Activated T-helper 1 cell treated with anti-CD3 and anti-CD28 coated beads, Interleukin-12 subunit alpha, Interleukin-12 subunit beta, Interleukin-2, Interleukin-4 antibody, amounts not matched to agents 30 ng/mL and 10 ng/mL and 1 ng/mL, durations not matched to agents 14 hours and 24 hours and 36 hours (primary cell): Measurements from ENCODE around the gene SIGLEC11. TPM values are rescaled to one million over a fixed set of nuclear protein-coding genes. Genes with fewer than 3 reads are reported as not detected.

Source experiments
- DNase-seq: peaks from one replicate; pipeline ENCODE4 v3.0.0; 2021; ENCODE audit warnings: low spot score
- H3K27ac Mint-ChIP-seq: one replicate; pipeline ENCODE4 v1.8.0; 2021; ENCODE audit warnings: mild to moderate bottlenecking, mixed read lengths
- H3K27me3 Mint-ChIP-seq: one replicate; pipeline ENCODE4 v1.8.0; 2022; ENCODE audit warnings: mild to moderate bottlenecking, moderate library complexity, mixed read lengths; ENCODE audit not compliant: insufficient read depth
- H3K36me3 Mint-ChIP-seq: one replicate; pipeline ENCODE4 v1.8.0; 2021; ENCODE audit warnings: low read depth, mixed read lengths
- H3K4me1 Mint-ChIP-seq: one replicate; pipeline ENCODE4 v1.8.0; 2021; ENCODE audit warnings: low read depth, mixed read lengths
- H3K4me3 Mint-ChIP-seq: one replicate; pipeline ENCODE4 v1.8.0; 2021; ENCODE audit warnings: mild to moderate bottlenecking, moderate library complexity, mixed read lengths
- H3K9me3 Mint-ChIP-seq: one replicate; pipeline ENCODE4 v1.8.0; 2021; ENCODE audit warnings: mixed read lengths
- intact Hi-C: fragments of 100-400 bp; cut with micrococcal nuclease; formaldehyde crosslinking; loops from one replicate; pipeline ENCODE4 v1.15.1; 2024
- total RNA-seq: library from RNA; stranded (reverse); gene quantifications from 2 replicates; pipeline ENCODE4 v1.2.3, GENCODE V29; 2022

SIGLEC11 gene
- total RNA-seq, 1 donor from 2014 or later = not detected

- peaks cover 54% of the 10 kb centered on the region for H3K36me3 Mint-ChIP-seq
- intact Hi-C loops = no loop called here
- DNase-seq = no peak
- H3K9me3 Mint-ChIP-seq = no peaks in the 10 kb centered on the region
- H3K27me3 Mint-ChIP-seq = no peaks in the 10 kb centered on the region
- H3K4me1 Mint-ChIP-seq = peaks cover 59% of the 10 kb centered on the region
- H3K27ac Mint-ChIP-seq = peak overlapping the region; percentile 96
- peak overlapping the region; percentile 45 for H3K4me3 Mint-ChIP-seq
Observed at GRCh38 chr19:49912965-49913685, 47.8 kb downstream of the SIGLEC11 start.

- intact Hi-C loops = loop anchor here (1.0 kb wide), 3 partner anchors 14 to 34 kb away; partner anchors contain the start of genes AKT1S1, ATF5, NUP62 and TBC1D17
Observed at GRCh38 chr19:49911381-49912145, 49.4 kb downstream of the SIGLEC11 start.

GRCh38 chr19:49910179-49910578 is 50.8 kb downstream of the SIGLEC11 start:
- no peaks in the 10 kb centered on the region for H3K9me3 Mint-ChIP-seq
- H3K36me3 Mint-ChIP-seq = peaks cover 61% of the 10 kb centered on the region
- peak overlapping the region; percentile 96 for H3K27ac Mint-ChIP-seq
- peaks cover 59% of the 10 kb centered on the region for H3K4me1 Mint-ChIP-seq
- intact Hi-C loops = no loop called here
- no peak overlapping the region for H3K4me3 Mint-ChIP-seq
- H3K27me3 Mint-ChIP-seq = no peaks in the 10 kb centered on the region
- no peak for DNase-seq

More at GRCh38 chr19:49911381-49912145, 49.4 kb downstream of the SIGLEC11 start:
- no peak for DNase-seq
- peaks cover 59% of the 10 kb centered on the region for H3K36me3 Mint-ChIP-seq
- peaks cover 63% of the 10 kb centered on the region for H3K4me1 Mint-ChIP-seq
- H3K9me3 Mint-ChIP-seq = no peaks in the 10 kb centered on the region
- H3K27ac Mint-ChIP-seq = peak overlapping the region; percentile 96
- no peaks in the 10 kb centered on the region for H3K27me3 Mint-ChIP-seq
- peak overlapping the region; percentile 75 for H3K4me3 Mint-ChIP-seq

- Mint-ChIP-seq H3K27me3 (no peaks in the 10 kb centered on the region), H3K4me1 (peaks cover 58% of the 10 kb centered on the region), H3K9me3 (no peaks in the 10 kb centered on the region), H3K27ac (no peak overlapping the region), H3K4me3 (no peak overlapping the region), H3K36me3 (peaks cover 52% of the 10 kb centered on the region)
- DNase-seq = no peak
- intact Hi-C loops = no loop called here
Observed at GRCh38 chr19:49908480-49909420, 52.2 kb downstream of the SIGLEC11 start.

- DNase-seq = no peak
- Mint-ChIP-seq H3K4me1 (peaks cover 50% of the 10 kb centered on the region), H3K9me3 (no peaks in the 10 kb centered on the region), H3K27ac (peak overlapping the region; percentile 61), H3K4me3 (no peak overlapping the region), H3K27me3 (no peaks in the 10 kb centered on the region), H3K36me3 (peaks cover 44% of the 10 kb centered on the region)
- intact Hi-C loops = no loop called here
Observed at GRCh38 chr19:49907745-49908446, 53.1 kb downstream of the SIGLEC11 start.

- Mint-ChIP-seq H3K9me3 (no peaks in the 10 kb centered on the region), H3K27me3 (no peaks in the 10 kb centered on the region), H3K27ac (peak overlapping the region; percentile 61), H3K36me3 (peaks cover 39% of the 10 kb centered on the region), H3K4me3 (no peak overlapping the region), H3K4me1 (peaks cover 44% of the 10 kb centered on the region)
- intact Hi-C loops = no loop called here
- no peak for DNase-seq
Observed at GRCh38 chr19:49906879-49907564, 54.0 kb downstream of the SIGLEC11 start.

GRCh38 chr19:49904136-49904535 is 56.8 kb downstream of the SIGLEC11 start:
- Mint-ChIP-seq H3K4me1 (peaks cover 36% of the 10 kb centered on the region), H3K27me3 (no peaks in the 10 kb centered on the region), H3K9me3 (no peaks in the 10 kb centered on the region), H3K4me3 (no peak overlapping the region), H3K27ac (peak overlapping the region; percentile 44), H3K36me3 (peaks cover 29% of the 10 kb centered on the region)
- no peak for DNase-seq
- intact Hi-C loops = no loop called here

Other genes starting within 250 kb of the SIGLEC11 start
- 1.3 and 2.0 TPM in 2 replicates for gene TSKS, start 197.9 kb downstream of the SIGLEC11 start, total RNA-seq
- gene AP2A1, start 194.2 kb downstream of the SIGLEC11 start, total RNA-seq = 61.1 and 63.6 TPM in 2 replicates
- gene FUZ, start 147.9 kb downstream of the SIGLEC11 start, total RNA-seq = 14.0 and 18.8 TPM in 2 replicates
- 54.2 and 54.5 TPM in 2 replicates for gene MED25, start 142.9 kb downstream of the SIGLEC11 start, total RNA-seq
- gene PTOV1, start 110.0 kb downstream of the SIGLEC11 start, total RNA-seq = 107 and 113 TPM in 2 replicates
- 138 and 141 TPM in 2 replicates for gene PNKP, start 93.6 kb downstream of the SIGLEC11 start, total RNA-seq
- 32.1 and 32.2 TPM in 2 replicates for gene AKT1S1, start 83.8 kb downstream of the SIGLEC11 start, total RNA-seq
- gene TBC1D17, start 83.5 kb downstream of the SIGLEC11 start, total RNA-seq = 38.7 and 41.8 TPM in 2 replicates
- 50.0 and 51.5 TPM in 2 replicates for gene IL4I1, start 64.3 kb downstream of the SIGLEC11 start, total RNA-seq
- gene ATF5, start 32.0 kb downstream of the SIGLEC11 start, total RNA-seq = 50.7 and 52.0 TPM in 2 replicates
- 231 and 238 TPM in 2 replicates for gene NUP62, start 31.7 kb downstream of the SIGLEC11 start, total RNA-seq
- gene VRK3, start 64.2 kb upstream of the SIGLEC11 start, total RNA-seq = 66.7 and 69.4 TPM in 2 replicates
- gene ZNF473, start 64.8 kb upstream of the SIGLEC11 start, total RNA-seq = 10.1 and 11.8 TPM in 2 replicates
- gene IZUMO2, start 202.1 kb upstream of the SIGLEC11 start, total RNA-seq = not detected in 2 replicates
- gene MYH14, start 242.4 kb upstream of the SIGLEC11 start, total RNA-seq = not detected in 2 replicates